Stimulated activated CD4-positive, alpha-beta T cell treated with anti-CD3 and anti-CD28 coated beads, Interleukin-2, amount 100 ng/mL, for 24 hours (primary cell): Measurements from ENCODE around the gene TBX10.
"Not testable (repeated sequence)": the region's sequence is repeated elsewhere in the genome, so short reads cannot be mapped to it uniquely, and the experiment has no call there.

Source experiments
- DNase-seq, 2 donors: peaks; one replicate each; pipeline ENCODE4 v3.0.0-alpha.2; 2020

The TBX10 gene

DNA sequence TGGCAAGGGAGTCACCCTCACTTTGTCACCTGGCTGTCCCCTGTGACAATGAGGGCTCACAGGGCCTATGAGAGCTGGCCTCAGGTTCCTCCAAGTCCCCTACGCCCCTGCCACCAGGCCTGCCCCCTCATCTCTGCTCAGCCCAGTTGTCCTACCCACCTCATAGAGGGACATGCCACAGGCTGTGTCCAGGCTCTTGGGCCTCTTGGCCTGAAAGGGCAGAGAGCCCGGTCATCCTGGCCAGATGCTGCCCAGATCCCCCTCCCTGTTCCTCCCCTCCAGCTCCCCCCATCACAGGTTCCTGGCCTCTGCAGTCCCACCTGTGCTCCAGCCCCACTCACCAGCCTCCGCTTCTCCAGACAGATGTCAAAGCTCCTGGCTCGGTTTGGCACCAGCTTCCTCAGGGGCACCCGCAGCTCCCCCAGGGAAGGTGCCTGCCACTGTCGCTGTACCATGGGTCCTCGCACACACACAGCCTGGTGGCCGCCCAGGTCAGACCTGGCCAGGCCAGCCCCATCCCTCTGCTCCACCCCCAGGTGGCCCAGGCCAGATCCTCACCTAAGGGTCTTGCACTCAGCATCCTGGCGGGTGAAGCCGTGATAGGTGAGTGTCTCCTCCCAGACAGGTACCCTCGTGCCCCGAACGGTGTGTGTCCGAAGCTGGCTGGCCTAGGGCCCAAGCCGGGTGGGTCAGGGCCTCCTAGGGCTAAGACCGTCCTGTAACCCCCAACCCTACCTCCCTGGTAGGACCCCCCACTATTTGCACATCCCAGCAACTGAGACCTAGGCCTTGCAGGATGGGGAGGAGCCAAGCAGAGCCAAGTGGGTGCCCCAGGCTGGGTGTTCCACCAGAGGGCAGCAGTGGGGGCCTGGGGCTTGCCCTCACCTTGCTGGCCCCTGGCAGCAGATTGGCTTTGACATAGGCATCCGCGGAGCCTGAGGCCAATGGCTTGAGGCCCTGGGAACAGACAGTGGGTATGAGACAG, 24.5 kb downstream of the TBX10 start:
- peak; percentile 69 to 75 for DNase-seq

DNA sequence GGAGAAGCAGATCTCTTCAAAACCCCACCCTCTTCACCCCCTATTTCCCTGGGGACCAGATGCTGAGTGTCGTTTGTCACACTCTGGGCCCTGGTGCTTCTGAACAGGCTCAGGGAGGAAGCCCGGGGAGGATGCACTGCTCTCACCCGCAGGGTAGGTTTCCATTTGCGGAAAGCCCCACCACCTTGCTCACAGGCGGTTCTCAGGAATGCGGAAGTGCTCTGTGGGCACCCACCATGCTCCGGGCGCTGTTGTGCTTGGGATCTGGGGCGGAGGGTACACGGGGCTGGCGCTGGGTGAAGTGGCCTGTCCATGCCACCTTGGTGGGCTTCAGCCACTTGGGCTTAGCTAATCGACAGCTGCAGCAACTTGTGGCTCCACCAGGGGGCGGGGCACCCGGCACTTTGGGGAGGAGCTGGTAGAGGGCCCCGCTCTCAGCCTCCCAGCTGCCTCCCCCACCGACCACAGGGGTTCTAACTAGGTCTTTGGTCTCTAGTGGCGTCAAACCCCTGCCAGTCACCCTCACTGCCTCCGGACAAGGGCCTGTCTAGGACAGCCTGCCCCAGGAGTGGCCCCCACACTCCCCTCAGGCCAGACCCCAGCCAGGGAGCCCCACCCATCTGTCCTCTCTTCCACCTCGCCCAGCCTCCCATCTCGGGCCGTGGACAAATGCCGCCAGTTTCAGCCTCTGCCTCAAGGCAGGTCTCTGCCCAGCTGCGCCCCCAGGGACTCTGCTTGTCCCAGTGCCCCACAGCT, 25.4 kb downstream of the TBX10 start:
- DNase-seq = peak; percentile 79 to 81

GRCh38 chr11:67613313-67613959, 26.1 kb downstream of the TBX10 start:
- DNase-seq = no peak

GRCh38 chr11:67612751-67613150, 26.8 kb downstream of the TBX10 start:
- no peak for DNase-seq

- no peak for DNase-seq
Observed at GRCh38 chr11:67611704-67612587, 27.6 kb downstream of the TBX10 start.

DNA sequence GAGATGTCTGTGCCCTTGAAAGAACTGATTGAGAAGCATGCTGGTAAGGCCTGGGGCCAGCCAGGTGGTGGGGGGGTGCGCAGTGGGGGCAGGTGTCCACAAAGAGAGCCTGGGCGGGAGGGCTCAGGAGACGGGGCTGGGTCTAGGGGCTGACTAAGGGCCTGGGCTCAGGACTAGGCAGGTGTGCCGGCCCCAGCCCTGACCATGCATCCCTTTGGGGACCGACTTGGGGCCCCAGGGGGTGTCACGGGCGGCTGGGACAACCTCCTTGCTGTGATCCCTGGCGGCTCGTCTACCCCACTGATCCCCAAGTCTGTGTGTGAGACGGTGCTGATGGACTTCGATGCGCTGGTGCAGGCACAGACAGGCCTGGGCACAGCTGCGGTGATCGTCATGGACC, 28.4 kb downstream of the TBX10 start:
- DNase-seq = no peak

GRCh38 chr11:67610302-67610868, 29.2 kb downstream of the TBX10 start:
- no peak for DNase-seq

DNA sequence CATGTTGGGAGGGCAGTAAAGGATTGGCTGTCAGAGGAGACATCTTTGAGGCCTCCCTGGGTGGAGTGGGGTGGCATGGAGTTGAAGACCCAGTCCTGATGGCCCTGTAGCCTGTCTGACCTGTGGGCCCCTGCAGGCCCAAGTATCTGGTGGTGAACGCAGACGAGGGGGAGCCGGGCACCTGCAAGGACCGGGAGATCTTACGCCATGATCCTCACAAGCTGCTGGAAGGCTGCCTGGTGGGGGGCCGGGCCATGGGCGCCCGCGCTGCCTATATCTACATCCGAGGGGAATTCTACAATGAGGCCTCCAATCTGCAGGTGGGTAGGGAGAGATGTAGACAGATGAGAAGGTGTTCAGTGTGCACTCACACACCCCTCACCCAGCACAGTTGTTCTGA, 30.2 kb downstream of the TBX10 start:
- no peak for DNase-seq

DNA sequence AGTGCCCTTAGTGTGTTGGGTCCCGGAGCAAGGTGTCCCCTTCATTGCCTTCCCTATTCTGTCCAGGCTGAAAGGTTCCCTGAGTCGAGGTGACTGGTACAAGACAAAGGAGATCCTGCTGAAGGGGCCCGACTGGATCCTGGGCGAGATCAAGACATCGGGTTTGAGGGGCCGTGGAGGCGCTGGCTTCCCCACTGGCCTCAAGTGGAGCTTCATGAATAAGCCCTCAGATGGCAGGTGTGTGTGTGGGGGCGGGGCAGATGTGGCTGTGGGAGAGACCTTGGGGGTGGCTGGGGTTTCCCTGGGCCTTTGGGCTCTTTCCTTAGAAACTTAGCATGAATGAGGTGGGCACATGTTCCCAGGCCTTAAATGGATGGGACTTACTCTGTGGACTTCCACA, 31.1 kb downstream of the TBX10 start:
- no peak for DNase-seq

DNA sequence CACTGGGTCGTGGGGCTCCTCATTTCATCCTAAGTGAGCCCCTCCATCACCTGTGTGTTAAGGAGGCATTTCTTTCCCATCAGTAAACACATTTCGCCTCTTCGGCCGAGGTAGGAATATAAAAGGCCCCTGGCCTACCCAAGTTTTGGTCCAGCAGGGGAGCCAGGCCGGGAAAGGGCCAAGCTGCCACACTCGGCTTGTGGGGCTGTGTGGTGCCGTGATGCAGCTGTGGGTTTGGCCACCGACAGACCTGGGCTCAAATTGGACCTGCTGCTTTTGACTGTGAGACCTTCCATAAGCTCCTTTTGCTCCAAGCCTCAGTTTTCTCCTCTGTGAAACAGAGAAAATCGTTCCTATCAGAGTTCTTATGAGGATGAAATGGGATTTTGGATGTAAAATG, 32.1 kb downstream of the TBX10 start:
- no peak for DNase-seq

- DNase-seq = peak; percentile 98
Observed at GRCh38 chr11:67606492-67607295, 32.9 kb downstream of the TBX10 start, which contains the start of gene NDUFV1. Gene NDUFV1, plus strand, starts transcription at chr11:67606936. Its CDS starts 69 bp downstream, at chr11:67607005.

DNA sequence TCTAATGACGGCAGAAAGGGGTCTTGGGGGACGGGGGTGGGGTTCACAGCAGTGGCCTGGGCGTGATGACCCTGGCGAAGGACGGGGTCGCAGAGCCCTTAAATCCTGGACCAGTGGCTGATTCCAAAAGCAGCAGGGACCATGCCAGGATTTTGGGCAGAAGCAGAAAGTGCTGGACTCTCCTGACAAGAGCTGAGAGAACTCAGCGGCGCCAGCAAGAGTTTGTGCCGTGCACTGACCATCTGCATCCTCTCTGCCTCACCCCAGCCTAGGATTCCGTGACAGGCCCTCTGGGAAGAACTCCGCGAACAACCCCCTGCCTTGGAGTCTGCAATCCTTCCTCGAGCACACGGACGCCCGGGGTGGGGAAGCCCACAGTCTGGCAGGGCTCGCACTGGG, 33.5 kb downstream of the TBX10 start:
- DNase-seq = no peak

DNA sequence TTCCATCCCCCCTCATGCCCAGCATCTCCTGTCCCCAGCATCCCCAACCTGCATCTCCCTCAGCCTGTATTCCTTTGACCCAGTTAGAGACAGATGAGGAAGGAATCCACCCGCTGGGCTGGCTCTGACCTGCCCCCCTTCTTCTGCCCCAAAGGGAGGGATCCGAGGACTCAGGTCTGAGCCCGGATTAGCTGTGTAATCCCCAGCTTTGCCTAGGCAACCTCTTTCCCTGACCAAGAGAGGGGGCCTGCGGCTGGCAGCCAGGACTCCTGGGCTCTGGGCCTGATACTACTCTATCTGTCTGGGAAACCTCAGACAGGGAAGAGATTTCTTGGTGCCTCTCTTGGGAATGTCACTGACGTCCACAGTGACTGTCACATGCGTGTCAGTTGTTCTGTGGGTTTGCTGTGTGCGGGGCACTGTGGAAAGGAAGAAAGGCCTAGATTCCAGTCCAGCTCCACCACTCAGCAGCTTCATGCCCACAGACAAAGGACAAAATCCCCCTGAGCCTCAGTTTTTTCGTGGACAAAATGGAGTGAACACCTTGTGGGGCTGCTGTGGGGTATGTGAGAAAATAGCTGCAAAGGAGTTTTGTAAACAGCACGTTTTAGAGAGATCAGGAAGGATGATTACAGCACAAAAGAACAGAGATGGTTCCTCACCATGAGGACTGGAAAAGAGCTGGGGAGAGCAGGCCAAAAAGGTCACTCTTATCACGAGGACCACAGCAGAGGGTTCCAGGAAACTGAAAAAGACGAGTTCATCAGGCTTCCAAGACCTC, 34.1 kb downstream of the TBX10 start:
- DNase-seq = no peak

DNA sequence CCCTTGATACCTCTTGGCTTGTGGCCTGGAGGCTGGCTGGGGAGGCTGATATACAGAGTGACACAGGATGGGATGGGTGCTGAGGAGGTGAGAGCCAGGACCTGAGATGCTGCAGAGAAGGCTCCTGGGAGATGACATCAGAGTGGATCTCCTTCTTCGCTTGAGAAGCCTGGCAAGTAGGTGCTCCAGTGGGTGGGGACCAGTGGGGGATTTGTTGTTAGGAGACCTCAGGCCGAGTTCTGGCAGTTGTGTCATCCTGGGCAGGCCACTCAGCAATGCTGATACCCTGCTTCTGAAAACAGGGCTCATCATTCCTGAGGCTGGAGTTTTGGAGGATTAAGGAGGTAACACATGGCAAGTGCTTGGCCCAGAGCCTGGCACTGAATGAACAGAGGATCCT, 34.7 kb downstream of the TBX10 start:
- DNase-seq = no peak

GRCh38 chr11:67604119-67604518, 35.4 kb downstream of the TBX10 start:
- not testable (repeated sequence) for DNase-seq

DNA sequence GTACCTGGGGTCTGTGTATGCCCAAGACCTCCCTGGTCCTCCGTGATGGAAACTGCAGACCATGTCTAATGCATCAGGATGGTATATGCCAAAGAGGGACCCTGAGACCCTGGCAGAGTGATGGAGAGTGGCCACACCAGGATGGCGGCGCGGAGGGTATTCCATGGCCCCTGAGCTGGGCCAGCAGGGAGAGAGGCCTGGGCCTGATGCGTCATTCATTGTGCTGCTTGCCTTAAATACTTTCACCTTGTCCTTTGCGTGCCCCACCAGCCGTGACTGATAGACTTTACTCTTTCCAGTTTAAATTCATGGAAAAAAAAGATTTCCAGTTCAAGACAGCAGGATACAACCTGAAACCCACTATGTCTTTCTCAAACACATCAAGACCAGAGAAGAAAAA, 38.5 kb downstream of the TBX10 start:
- no peak for DNase-seq

GRCh38 chr11:67600324-67601029, 39.1 kb downstream of the TBX10 start:
- no peak for DNase-seq

GRCh38 chr11:67599149-67599548, 40.4 kb downstream of the TBX10 start:
- DNase-seq = no peak

DNA sequence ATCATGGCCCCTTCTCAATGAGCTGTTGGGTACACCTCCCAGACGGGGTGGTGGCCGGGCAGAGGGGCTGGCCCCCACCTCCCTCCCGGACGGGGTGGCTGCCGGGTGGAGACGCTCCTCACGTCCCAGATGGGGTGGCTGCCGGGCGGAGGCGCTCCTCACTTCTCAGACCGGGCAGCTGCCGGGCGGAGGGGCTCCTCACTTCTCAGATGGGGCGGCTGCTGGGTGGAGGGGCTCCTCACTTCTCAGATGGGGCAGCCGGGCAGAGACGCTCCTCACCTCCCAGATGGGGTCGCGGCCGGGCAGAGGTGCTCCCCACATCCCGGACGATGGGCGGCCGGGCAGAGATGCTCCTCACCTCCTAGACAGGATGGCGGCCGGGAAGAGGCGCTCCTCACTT, 41.6 kb downstream of the TBX10 start:
- not testable (repeated sequence) for DNase-seq
